Subcutaneous adipose tissue (tissue), 4 donors: ENCODE data around the gene SLC38A4. TPM values are rescaled to one million over a fixed set of nuclear protein-coding genes. Genes with fewer than 3 reads are reported as not detected.

Experiments used
- total RNA-seq, 4 donors: library from RNA; depleted of rRNA; stranded (reverse); fragments of >200 nt; gene quantifications; one replicate each; pipeline ENCODE4 v1.1.0, GENCODE V29; 2016
- TF ChIP-seq, protein P1 (sequence below): fragments of 450-650 bp; IDR thresholded peaks from one replicate; pipeline ENCODE4 v1.5.1; 2016; ENCODE audit warnings: low read depth, mild to moderate bottlenecking, control low read depth, antibody characterized with exemption, moderate library complexity

The SLC38A4 gene
- total RNA-seq, 4 donors from 2014 or later = 0.34 TPM; not detected in 3

DNA sequence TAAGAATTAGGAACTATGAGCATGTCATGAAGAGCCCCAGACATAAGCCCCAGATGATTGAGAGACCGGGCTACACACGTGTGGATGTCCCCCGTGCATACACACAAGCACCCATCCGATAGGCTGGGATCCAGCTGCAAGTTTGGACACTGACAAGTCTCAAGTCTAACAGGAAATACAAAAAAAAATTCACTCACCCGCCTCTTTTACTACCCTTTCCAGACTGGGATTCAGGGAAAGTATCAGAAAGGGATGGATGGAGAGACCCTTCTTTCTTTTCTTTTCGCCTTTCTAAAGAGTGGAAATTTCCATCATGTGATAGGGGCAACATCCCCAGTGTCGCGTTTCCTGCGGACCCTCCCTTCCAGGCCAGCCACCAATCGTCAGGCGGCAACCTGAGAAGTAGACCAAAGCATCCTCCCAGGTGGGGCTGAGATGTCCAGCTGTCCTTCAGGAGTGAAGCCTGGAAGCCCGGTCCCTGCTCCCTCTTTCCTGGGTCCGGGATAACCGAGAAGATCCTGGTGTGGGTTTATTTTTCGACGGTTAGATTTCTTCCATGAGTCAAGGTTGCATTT, 6.4 kb upstream of the SLC38A4 start:
- TF ChIP-seq, protein P1, sequence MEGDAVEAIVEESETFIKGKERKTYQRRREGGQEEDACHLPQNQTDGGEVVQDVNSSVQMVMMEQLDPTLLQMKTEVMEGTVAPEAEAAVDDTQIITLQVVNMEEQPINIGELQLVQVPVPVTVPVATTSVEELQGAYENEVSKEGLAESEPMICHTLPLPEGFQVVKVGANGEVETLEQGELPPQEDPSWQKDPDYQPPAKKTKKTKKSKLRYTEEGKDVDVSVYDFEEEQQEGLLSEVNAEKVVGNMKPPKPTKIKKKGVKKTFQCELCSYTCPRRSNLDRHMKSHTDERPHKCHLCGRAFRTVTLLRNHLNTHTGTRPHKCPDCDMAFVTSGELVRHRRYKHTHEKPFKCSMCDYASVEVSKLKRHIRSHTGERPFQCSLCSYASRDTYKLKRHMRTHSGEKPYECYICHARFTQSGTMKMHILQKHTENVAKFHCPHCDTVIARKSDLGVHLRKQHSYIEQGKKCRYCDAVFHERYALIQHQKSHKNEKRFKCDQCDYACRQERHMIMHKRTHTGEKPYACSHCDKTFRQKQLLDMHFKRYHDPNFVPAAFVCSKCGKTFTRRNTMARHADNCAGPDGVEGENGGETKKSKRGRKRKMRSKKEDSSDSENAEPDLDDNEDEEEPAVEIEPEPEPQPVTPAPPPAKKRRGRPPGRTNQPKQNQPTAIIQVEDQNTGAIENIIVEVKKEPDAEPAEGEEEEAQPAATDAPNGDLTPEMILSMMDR = no peak

DNA sequence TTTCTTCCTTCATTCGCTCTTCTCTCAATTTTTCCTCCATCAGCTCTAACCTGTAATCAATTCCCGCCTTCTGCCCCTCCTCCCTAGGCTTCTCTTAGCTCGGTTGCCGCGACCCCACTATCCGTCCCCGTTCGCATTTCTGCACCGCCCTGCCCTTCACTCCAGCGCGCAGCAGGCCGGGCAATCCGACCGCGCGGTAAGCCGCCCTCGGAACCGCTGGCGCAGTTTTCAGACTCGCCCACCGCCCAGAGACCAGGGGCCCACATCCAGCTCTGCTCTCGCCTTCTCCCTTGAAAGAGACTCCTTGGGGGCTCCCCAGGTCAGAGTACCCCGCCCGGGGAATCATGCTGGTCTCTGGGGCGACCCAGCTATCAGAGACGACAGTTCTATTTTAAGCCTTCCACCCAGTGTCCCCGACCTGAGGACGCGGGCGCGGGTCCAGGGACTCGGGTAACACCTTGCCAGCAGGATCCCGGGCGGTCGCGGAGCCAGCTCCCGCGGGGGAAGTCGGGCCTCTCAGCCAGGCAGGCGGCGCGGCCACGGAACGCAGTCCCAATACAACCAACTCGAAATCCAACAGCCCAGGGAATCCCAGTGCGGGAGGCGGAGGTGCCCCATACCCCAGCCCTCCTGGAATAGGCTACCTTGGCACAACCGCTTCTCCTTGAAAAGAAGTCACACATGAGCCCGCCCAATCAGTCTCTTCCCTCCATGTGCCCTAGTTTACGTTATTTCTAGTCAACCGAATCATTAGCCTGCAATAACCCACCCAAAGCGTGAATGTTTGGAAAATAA, 5.7 kb upstream of the SLC38A4 start:
- TF ChIP-seq, protein P1 = no peak

DNA sequence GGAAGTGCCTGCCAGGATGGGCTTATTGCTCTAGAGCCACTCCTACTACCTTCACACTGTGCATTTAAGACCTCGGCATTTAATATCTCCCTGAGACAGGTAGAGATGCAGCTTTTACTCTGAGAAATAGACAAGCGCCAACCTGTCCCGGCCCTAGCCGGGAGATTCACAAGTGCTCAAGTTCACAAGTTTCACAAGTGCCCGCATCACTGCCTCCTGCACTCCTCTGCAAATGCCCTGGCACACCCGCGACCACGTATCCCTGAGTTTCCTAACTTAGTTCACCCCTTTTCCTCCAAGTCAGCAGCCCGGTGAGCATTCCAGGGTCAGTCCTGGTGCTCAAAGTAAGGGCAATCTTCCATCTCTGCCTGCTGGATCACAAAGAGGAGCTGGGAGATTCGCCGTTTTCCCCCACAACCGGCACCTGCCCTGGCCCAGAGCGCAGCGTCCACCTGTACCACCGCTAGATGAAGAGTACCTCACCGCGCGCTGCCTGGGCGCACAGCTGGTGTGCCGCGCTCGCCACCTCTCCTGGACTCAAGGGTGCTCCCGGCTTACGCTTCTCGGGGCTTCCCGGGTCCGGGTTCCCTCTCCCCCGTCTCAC, 5.0 kb upstream of the SLC38A4 start:
- TF ChIP-seq, protein P1 = no peak

DNA sequence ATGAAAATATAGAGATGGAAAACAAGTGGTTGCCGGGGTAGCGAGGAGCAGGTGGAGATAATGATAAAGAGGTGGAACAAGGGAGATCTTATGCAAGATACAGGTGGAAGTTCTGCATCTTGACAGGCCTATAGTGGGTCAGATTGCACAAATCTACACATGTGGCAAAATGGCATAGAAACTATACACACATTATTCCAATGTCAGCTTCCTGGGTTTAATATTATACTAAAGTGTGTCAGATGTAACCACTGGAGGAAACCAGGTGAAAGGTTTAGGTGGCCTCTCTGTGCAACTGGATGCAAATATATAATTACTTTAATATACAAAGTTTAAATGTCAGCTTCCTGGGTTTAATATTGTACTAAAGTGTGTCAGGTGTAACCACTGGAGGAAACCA, 1.1 kb downstream of the SLC38A4 start:
- TF ChIP-seq, protein P1 = no peak

DNA sequence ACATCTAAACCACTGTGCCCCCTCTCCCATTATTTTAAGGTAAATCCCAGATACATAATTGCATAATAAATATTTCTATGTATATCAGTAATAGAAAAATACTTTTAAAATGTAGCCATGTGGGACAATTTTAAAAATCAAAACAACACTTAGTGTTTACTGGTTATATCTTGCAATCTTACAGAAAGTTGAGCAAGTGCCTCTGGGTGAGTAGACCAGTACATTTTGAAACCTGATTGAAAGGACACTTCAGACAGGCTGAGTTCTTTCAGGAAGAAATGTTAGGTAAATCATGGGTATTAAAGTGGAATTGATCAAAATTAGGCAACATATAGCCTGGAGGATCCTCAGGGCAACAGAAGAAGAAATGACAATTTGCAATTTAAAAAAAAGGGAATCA, 7.2 kb downstream of the SLC38A4 start:
- TF ChIP-seq, protein P1 = no peak

DNA sequence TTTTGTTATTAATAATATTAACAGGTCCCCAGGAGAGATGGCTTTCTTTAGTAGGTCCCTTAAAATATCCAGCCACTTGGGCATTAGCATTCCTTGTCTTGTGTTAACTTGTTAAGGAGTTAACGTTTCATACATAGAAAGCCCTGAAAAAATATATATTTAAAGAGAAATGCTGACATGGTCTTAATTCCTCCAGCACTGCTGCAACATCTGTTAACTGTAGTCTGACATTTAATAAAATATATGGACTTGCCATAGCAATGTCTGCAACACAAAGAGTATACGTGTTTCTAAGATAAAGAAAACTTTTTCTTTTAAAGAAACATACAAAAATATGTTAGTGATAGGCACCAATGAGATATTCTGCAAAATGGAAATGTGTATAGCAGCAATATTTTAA, 10.0 kb downstream of the SLC38A4 start:
- TF ChIP-seq, protein P1 = no peak

DNA sequence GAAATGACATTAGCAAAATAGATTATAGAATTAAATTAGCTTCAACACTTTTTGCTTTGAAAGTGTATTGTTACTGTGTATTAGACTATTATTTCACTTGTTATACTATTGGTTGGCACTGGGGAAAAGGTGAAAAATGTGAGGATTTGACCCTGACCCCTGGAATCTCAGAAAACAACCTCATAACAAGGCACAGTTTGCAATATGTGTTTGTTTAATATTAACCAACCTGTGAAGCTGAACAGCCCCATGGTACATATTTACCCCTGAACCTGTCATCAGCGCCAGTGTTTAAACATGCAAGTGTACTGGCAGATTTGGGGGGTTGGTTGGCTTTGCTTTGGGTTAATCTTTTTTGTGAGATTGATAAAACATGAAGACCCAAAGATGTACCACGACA, 11.7 kb downstream of the SLC38A4 start:
- TF ChIP-seq, protein P1 = no peak
